ENCODE data around the gene PCDHGA2. TPM values are rescaled to one million over a fixed set of nuclear protein-coding genes. Genes with fewer than 3 reads are reported as not detected.

PCDHGA2 gene
- total RNA-seq = 2.5 and 5.8 TPM in 2 replicates

DNA sequence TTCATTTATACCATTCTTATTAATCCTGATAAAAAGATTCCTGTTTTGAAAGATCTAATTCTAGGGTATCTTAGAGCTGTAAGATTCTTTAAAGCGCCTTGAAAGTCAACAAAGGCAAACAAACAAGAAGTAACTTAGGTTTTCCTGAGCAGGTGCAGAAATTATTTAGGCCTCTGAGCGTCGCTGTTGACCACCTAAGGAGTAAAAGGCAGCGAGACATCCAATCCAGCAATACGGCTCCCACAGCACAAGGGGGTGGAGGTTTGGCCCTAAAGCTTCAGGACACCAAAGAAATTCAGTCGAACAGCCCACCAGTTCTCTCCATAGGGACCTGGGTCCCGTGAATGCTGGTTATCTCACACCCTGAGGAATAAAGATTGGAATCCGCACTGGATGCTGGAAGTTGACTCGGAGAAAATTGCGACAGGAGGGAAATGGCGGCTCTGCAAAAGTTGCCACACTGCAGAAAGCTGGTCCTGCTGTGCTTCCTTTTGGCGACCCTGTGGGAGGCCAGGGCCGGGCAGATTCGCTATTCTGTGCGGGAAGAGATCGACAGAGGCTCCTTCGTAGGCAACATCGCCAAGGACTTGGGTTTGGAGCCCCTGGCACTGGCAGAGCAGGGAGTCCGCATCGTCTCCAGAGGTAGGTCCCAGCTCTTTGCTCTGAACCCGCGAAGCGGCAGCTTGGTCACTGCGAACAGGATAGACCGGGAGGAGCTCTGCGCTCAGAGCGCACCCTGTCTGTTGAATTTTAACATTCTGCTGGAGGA, at the start of gene PCDHGA2:
TSS of gene PCDHGA2 (plus strand) at position 223 of the 769 bp plus-strand sequence.

GRCh38 chr5:141303756-141304155, 34.8 kb upstream of the PCDHGA2 start, which contains the start of gene SLC25A2:
Gene SLC25A2 (minus strand): TSS chr5:141304049. CDS start chr5:141303865, 184 bp downstream.

DNA sequence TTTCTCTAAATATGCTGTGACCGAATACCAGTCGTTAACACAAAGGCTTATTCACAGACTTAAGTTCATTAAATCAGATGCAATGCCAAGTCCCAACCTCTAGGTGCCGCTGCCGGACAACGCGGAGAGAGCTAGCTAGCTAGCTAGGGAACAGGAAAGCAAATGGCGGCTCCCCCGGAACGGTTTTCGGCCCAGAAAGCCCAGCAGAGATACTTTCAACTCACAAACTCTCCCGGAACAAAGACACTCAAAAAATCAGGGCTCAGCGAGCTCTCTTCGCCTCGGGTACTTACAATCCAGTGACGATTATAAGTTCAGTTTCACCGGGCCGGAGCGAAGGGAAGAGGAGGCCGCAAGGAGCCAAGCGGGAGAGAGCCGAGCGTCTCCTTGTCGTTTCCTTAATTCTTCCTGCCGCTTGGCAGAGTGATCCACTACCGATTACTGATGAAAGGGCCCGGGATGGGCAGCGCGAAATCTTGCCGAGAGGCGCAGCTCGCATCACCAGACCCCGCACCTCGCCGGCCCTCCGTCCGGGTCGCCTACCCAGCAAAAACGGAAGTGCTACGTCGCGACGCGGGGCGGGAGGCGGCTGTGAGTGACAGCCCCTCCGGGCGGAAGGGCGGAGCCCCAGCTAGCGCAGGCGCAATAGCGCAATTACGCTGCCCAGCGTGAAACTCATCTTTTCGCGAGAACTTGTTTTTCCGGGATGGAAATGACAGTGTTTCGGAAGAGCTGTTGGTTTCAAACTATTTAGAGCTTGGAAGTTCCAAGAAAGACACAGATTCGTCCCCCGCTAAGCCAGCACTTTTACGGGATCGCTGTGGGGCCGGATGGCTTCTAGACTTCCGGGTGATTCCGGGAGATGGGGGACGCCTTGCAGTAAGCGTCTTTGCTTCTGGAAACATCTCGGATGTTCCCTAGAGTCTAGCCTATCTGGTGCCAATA, 18.1 kb upstream of the PCDHGA2 start, which contains the start of gene TAF7:
TSS of gene TAF7 (minus strand) at position 560 of the 945 bp plus-strand sequence. CDS start 740 bp downstream, outside the sequence.

DNA sequence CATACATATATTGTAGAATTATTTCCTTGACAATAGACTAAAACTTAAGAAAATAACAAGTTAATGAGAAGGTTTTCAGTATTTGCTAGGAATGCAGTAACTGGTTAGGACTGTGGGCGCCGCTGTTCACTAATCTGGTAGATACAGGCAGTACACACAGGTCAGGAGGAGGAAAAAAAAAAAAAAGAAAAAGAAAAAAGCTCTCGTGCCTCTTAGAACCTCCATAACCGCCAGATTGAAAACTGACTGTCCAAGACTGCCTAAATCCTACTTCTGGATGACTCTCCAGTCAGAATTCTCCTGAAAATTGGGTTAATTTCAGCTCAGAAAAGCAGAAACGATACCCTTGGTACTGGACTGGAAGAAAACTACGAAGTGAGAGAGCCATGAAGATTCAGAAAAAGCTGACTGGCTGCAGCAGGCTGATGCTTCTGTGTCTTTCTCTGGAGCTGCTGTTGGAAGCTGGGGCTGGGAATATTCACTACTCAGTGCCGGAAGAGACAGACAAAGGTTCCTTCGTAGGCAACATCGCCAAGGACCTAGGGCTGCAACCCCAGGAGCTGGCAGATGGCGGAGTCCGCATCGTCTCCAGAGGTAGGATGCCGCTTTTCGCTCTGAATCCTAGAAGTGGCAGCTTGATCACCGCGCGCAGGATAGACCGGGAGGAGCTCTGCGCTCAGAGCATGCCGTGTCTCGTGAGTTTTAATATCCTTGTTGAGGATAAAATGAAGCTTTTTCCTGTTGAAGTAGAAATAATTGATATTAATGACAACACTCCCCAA, 8.1 kb upstream of the PCDHGA2 start, which contains the start of gene PCDHGA1:
TSS of gene PCDHGA1 (plus strand) at position 216 of the 782 bp plus-strand sequence.

DNA sequence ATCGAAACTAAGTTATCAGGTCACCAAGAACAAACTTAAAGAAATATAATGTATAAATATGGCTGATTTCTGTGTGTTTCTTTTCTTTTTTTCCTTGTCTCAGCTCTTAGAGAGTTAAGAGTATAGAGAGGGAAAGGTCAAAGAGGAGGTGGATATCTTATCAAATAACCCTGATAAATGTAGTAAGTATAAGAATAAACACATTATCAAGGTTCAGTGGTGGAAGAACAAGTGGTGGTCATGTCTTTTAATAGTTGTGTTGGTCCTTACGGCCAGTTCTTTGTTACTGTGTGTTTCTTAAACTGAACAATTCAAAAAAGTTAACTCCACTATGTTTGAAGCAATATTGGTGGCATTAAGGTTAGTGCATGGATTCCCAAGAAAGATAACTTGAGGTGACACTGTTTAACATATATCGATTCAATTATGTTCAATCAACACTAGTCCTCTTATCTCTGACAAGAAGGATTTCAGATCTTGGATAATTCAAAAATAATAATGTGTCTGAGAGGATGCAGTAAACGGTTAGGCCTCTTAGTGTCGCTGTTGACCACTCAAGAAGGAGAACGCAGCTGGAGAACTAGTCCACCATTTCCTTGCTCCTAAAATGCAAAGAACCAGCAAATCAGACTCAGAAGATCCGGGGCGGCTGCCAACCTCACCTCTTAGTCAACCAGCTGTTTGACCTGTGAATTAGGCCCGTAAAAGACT, 4.8 kb downstream of the PCDHGA2 start, which contains the start of gene PCDHGA3:
TSS of gene PCDHGA3 (plus strand) at position 588 of the 711 bp plus-strand sequence. CDS start 205 bp downstream, outside the sequence.

DNA sequence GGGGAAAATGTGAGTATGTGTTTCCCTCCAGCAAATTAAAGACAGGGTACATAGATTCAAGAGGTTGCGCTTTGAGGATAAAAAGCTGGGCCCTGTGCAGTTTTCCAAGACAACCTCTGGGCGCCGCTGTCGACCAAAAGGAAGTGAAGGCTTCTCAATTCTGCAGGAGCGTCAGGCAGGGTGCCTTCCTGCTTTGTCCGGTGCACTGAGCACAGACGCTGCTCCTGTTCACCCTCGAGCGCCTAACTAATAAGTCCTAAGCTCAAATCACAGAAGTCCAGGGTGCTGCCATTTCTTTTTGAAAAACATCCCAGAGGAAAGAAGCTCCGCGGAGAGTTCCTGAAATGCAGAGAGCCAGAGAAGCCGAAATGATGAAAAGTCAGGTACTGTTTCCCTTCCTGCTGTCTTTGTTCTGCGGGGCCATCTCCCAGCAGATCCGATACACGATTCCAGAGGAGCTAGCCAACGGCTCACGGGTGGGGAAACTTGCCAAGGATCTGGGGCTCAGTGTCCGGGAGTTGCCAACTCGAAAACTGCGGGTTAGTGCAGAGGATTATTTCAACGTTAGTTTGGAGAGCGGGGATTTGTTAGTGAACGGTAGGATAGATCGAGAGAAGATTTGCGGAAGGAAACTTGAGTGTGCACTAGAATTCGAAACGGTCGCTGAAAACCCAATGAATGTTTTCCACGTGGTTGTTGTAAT, 11.5 kb downstream of the PCDHGA2 start, which contains the start of gene PCDHGB1:
TSS of gene PCDHGB1 (plus strand) at position 183 of the 703 bp plus-strand sequence. CDS start at position 345, 162 bp downstream.

DNA sequence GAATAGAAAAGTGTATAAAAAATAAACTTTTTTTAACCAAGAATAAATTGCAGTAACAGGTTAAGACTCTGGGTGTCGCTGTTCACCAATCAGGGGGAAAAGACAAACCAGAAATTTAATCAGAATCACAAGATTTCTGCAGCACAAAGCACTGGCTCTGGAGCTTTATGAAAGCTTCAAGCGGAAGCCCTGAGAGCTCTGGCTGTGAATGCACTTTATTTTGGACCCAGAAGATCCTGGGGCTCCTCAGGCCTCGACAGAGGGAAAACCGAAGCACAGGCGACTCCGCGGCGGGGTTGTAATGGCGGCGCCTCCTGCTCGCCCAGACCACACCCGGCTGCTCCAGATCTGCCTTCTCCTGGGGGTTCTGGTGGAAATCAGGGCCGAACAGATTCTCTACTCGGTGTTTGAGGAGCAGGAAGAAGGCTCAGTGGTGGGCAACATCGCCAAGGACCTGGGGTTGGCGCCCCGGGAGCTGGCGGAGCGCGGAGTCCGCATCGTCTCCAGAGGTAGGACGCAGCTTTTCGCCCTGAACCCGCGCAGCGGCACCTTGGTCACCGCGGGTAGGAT, 16.4 kb downstream of the PCDHGA2 start, which contains the start of gene PCDHGA4:
TSS of gene PCDHGA4 (plus strand) at position 122 of the 570 bp plus-strand sequence. CDS start at position 209, 87 bp downstream.

GRCh38 chr5:141359790-141360426, 21.3 kb downstream of the PCDHGA2 start, which contains the start of gene PCDHGB2:
Gene PCDHGB2 (plus strand): TSS chr5:141359994. CDS start chr5:141360136, 142 bp downstream.

GRCh38 chr5:141363952-141364660, 25.5 kb downstream of the PCDHGA2 start, which contains the start of gene PCDHGA5:
Gene PCDHGA5 (plus strand): TSS chr5:141364162. CDS start chr5:141364331, 169 bp downstream.

GRCh38 chr5:141369994-141370848, 31.7 kb downstream of the PCDHGA2 start, which contains the start of gene PCDHGB3:
Gene PCDHGB3 (plus strand): TSS chr5:141370242. CDS start chr5:141370395, 153 bp downstream.

GRCh38 chr5:141373673-141374317, 35.2 kb downstream of the PCDHGA2 start, which contains the start of gene PCDHGA6:
Gene PCDHGA6 (plus strand): TSS chr5:141373891. CDS start chr5:141374084, 193 bp downstream.

GRCh38 chr5:141382469-141383294, 44.1 kb downstream of the PCDHGA2 start, which contains the start of gene PCDHGA7:
Gene PCDHGA7 (plus strand): TSS chr5:141382742. CDS start chr5:141382900, 158 bp downstream.

DNA sequence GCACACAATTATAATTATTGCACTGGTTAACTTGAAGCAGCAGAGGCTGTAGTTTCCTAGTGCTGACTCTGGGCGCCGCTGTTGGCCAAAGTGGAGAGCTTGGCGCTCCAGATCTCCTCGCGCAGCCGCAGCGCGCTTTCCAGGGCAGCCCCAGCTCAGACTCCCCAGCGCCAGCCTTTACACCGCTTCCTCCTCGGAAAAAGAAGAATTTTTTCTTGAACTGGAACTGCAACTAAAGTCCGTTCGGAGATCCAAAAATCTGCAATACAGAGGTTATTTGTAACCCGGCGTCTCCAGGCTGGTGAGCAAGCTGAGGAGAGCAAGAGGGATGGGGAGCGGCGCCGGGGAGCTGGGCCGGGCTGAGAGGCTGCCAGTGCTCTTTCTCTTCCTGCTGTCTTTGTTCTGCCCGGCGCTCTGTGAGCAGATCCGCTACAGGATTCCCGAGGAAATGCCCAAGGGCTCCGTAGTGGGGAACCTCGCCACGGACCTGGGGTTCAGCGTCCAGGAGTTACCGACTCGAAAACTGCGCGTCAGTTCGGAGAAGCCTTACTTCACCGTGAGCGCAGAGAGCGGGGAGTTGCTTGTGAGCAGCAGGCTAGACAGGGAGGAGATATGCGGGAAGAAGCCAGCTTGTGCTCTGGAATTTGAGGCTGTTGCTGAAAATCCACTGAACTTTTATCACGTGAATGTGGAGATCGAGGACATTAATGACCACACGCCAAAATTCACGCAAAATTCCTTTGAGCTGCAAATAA, 49.2 kb downstream of the PCDHGA2 start, which contains the start of gene PCDHGB4:
TSS of gene PCDHGB4 (plus strand) at position 142 of the 755 bp plus-strand sequence. CDS start at position 329, 187 bp downstream.

DNA sequence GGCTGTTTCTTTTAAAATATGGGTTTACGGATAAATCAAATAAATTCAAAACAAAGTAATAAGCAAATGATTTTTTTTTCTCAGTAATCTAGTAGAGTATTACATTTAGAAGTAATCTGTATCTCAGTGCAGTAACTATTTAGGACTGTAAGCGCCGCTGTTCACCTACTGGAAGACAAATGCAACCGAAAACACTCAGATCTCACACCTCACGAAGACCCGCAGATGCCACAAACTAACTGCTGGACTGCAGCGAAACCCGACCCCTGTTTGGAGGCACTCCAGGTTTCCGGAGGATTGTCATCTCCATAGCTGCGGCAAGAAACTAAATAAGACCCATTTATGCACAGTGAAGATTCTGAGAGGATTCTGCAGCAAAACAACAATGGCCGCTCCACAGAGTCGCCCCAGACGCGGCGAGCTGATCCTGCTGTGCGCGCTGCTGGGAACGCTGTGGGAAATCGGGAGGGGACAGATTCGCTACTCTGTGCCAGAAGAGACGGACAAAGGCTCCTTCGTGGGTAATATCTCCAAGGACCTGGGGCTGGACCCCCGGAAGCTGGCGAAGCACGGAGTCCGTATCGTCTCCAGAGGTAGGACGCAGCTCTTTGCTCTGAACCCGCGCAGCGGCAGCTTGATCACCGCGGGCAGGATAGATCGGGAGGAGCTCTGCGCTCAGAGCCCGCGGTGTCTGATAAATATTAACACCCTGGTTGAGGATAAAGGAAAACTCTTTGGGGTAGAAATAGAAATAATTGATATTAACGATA, 54.1 kb downstream of the PCDHGA2 start, which contains the start of gene PCDHGA8:
TSS of gene PCDHGA8 (plus strand) at position 205 of the 770 bp plus-strand sequence. CDS start at position 386, 181 bp downstream.

